Measurements from ENCODE around the gene TBC1D12. TPM values are rescaled to one million over a fixed set of nuclear protein-coding genes. Genes with fewer than 3 reads are reported as not detected.

TBC1D12 gene
- 3.9 and 5.0 TPM in 2 replicates for total RNA-seq (2014; rRNA removed; shearing (Covaris generic))
- total RNA-seq (2022): 1.9 and 2.2 TPM in 2 replicates
- percentile 44 among the genes with signal in this experiment for Bru-seq, nascent RNA
- percentile 40 among the genes with signal in this experiment for BruChase-seq, experiment 1, labeled RNA remaining after a 6-hour chase
- BruChase-seq, experiment 2, labeled RNA remaining after a 2-hour chase: percentile 42 among the genes with signal in this experiment
- long read RNA-seq, partial matches to known transcripts: 0 of 1 reads
- long read RNA-seq, other reads (novel, unspliced or antisense): 1 of 1 reads

- ChIA-PET POLR2A (interaction anchor here (1.3 kb wide), 1 partner anchor 39 kb away, joined by 8 read pairs; the partner anchor contains the start of gene NOC3L), CTCF (ENCODE audit: unreplicated experiment) (no interaction called here)
- Histone ChIP-seq H3K9me2 (ENCODE audit: insufficient read depth, low read length) (no peaks in the 10 kb centered on the region), H3K4me1 (ENCODE audit: insufficient read depth, low read length, poor library complexity, severe bottlenecking) (no peaks in the 10 kb centered on the region), H3K4me3 (ENCODE audit: low read depth, low read length, poor library complexity, severe bottlenecking) (peak within 1 kb of the TSS; percentile 81), H3K79me2 (ENCODE audit: insufficient read depth, low read depth, low read length) (peaks cover 4% of the 10 kb centered on the region; the same call in 1 of the 2 replicates), H3K36me3 (ENCODE audit: insufficient read depth, low read length) (no peaks in the 10 kb centered on the region), H4K20me1 (ENCODE audit: insufficient read depth, low read length) (no peaks in the 10 kb centered on the region), H3K27ac (ENCODE audit: low read depth, low read length, poor library complexity, severe bottlenecking) (peak within 1 kb of the TSS; percentile 43), H3K4me2 (ENCODE audit: low read length) (peak within 1 kb of the TSS; percentile 69), H3K9me3 (ENCODE audit: low read length) (no peaks in the 10 kb centered on the region), H2AFZ (ENCODE audit: low read length) (peak within 1 kb of the TSS; percentile 95)
- BruUV-seq (replicated peaks): no TSS peak
- DNase-seq (ENCODE audit: low spot score): peak; percentile 79
- intact Hi-C loops (cut with micrococcal nuclease; ENCODE audit: unreplicated experiment): loop anchor here (2.0 to 10.0 kb wide), 3 partner anchors 40 to 1128 kb away; partner anchors contain the start of genes HELLS and NOC3L
- TF ChIP-seq EZH2phosphoT487 (IDR thresholded peaks at IDR 0.05; ENCODE audit: borderline replicate concordance, low read depth, low read length) (no peak), CTCF (conservative IDR thresholded peaks at IDR 0.05; ENCODE audit: low read length) (no peak)
Observed at GRCh38 chr10:94402204-94402842, at the start of gene TBC1D12. Gene TBC1D12 (plus strand): TSS chr10:94402541. CDS start chr10:94402614, 73 bp downstream.

DNA sequence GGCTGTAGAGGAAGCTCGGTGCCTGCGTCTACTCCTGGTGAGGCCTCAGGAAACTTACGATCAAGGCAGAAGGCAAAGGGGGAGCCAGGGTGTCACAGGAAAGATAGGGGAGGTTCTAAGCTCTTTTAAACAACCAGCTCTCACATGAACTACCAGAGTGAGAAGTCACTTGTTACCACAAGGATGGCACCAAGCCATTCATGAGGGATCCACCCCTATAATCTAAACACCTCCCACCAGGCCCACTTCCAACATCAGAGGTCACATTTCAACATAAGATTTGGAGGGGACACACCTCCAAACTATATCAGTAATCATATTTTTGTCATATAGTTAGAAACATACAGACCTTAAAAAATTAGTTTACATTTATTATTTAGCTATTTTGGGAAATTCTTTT, 49.0 kb upstream of the TBC1D12 start:
- Histone ChIP-seq H3K4me2 (ENCODE audit: low read length) (no peak overlapping the region), H3K9me2 (ENCODE audit: insufficient read depth, low read length) (no peaks in the 10 kb centered on the region), H3K79me2 (ENCODE audit: insufficient read depth, low read depth, low read length) (no peaks in the 10 kb centered on the region), H3K4me3 (ENCODE audit: low read depth, low read length, poor library complexity, severe bottlenecking) (no peak overlapping the region), H3K27ac (ENCODE audit: low read depth, low read length, poor library complexity, severe bottlenecking) (no peak overlapping the region), H3K36me3 (ENCODE audit: insufficient read depth, low read length) (peaks cover 96% of the 10 kb centered on the region), H3K9me3 (ENCODE audit: low read length) (no peaks in the 10 kb centered on the region), H4K20me1 (ENCODE audit: insufficient read depth, low read length) (no peaks in the 10 kb centered on the region), H2AFZ (ENCODE audit: low read length) (no peak overlapping the region), H3K4me1 (ENCODE audit: insufficient read depth, low read length, poor library complexity, severe bottlenecking) (peaks cover 5% of the 10 kb centered on the region)
- no TSS peak for BruUV-seq (replicated peaks)
- POLR2A ChIA-PET: interaction anchor here (0.6 to 2.5 kb wide), 5 partner anchors 9 to 43 kb away, joined by 3 to 13 read pairs (median 4); partner anchors contain the start of gene NOC3L
- intact Hi-C loops (cut with micrococcal nuclease; ENCODE audit: unreplicated experiment): no loop called here
- DNase-seq (ENCODE audit: low spot score): no peak
- TF ChIP-seq EZH2phosphoT487 (IDR thresholded peaks at IDR 0.05; ENCODE audit: borderline replicate concordance, low read depth, low read length) (no peak), CTCF (conservative IDR thresholded peaks at IDR 0.05; ENCODE audit: low read length) (no peak)
- CTCF ChIA-PET (ENCODE audit: unreplicated experiment): no interaction called here

Measured in OCI-LY7 (cell line).